Liver (tissue), 3 donors: ENCODE results near the gene PLD3.

Experiments used
- TAF1 ChIP-seq: conservative IDR thresholded peaks from 2 replicates; pipeline ENCODE4 v1.6.1; 2016; ENCODE audit warnings: antibody characterized with exemption, mild to moderate bottlenecking
- TF ChIP-seq, protein P1 (sequence below): fragments of 150-350 bp; IDR thresholded peaks from 2 replicates; pipeline ENCODE4 v1.5.1; 2017; ENCODE audit warnings: improper control_type of control experiment, low read depth, low read length; ENCODE audit not compliant: missing input control
- donor health status: healthy.
- donor health status: healthy.

DNA sequence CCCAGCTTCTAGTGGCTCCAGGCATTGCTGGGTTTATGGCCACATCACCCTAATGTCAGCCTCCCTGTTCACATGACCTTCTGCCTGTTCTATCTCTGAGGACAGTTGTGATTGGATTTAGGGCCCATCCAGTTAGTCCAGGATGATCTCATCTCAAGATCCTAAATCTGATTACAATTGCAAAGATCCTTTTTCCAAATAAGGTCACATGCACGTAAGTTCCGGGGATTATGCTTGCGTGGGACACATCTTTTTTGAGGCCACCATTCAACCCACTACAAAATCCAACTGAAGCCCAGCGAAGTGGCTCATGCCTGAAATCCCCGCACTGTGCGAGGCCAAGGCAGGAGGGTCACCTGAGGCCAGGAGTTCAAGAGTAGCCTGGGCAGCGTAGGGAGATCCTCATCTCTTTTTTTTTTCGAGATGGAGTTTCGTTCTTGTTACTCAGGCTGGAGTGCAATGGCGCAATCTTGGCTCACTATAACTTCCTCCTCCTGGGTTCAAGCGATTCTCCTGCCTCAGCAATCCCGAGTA lies 12.3 kb downstream of the PLD3 start:
- TF ChIP-seq TAF1, result no peak
- TF ChIP-seq, protein P1, sequence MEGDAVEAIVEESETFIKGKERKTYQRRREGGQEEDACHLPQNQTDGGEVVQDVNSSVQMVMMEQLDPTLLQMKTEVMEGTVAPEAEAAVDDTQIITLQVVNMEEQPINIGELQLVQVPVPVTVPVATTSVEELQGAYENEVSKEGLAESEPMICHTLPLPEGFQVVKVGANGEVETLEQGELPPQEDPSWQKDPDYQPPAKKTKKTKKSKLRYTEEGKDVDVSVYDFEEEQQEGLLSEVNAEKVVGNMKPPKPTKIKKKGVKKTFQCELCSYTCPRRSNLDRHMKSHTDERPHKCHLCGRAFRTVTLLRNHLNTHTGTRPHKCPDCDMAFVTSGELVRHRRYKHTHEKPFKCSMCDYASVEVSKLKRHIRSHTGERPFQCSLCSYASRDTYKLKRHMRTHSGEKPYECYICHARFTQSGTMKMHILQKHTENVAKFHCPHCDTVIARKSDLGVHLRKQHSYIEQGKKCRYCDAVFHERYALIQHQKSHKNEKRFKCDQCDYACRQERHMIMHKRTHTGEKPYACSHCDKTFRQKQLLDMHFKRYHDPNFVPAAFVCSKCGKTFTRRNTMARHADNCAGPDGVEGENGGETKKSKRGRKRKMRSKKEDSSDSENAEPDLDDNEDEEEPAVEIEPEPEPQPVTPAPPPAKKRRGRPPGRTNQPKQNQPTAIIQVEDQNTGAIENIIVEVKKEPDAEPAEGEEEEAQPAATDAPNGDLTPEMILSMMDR, result no peak
